RWPE2 (cell line): ENCODE results near the gene LHFPL2.
A peak's percentile ranks its signal among the peaks of the same experiment; 100 is the strongest.

Experiments used
- ATAC-seq: fragments of 200-7000 bp; cut with Tn5 transposase; 3 replicates; pipeline ENCODE4 v1.9.1; 2021; ENCODE audit warnings: low read depth
- DNase-seq: peaks from one replicate; pipeline ENCODE4 v3.0.0-alpha.2; 2020; ENCODE audit warnings: low spot score
- H3K27ac ChIP-seq: fragments of 450-650 bp; 2 replicates; pipeline ENCODE4 v1.5.1; 2017; ENCODE audit warnings: mild to moderate bottlenecking; ENCODE audit not compliant: poor library complexity, severe bottlenecking
- H3K27me3 ChIP-seq: fragments of 250-450 bp; sonication (Bioruptor Pico); 2 replicates; pipeline ENCODE4 v1.5.1; 2021; ENCODE audit warnings: mild to moderate bottlenecking, moderate library complexity; ENCODE audit not compliant: insufficient read depth, poor library complexity, severe bottlenecking
- H3K36me3 ChIP-seq: fragments of 250-450 bp; sonication (Bioruptor Pico); 2 replicates; pipeline ENCODE4 v1.5.1; 2020; ENCODE audit warnings: low read depth, mild to moderate bottlenecking, moderate library complexity
- H3K4me1 ChIP-seq: fragments of 250-450 bp; sonication (Bioruptor Pico); 2 replicates; pipeline ENCODE4 v1.5.1; 2021; ENCODE audit warnings: mild to moderate bottlenecking, moderate library complexity; ENCODE audit not compliant: insufficient read depth, poor library complexity, severe bottlenecking
- H3K4me3 ChIP-seq: fragments of 250-450 bp; sonication (Bioruptor Pico); 2 replicates; pipeline ENCODE4 v1.5.1; 2021; ENCODE audit warnings: mild to moderate bottlenecking, moderate library complexity; ENCODE audit not compliant: severe bottlenecking
- H3K9me3 ChIP-seq: fragments of 250-450 bp; sonication (Bioruptor Pico); 2 replicates; pipeline ENCODE4 v1.5.1; 2021; ENCODE audit warnings: mild to moderate bottlenecking, moderate library complexity; ENCODE audit not compliant: severe bottlenecking
- CTCF ChIP-seq: fragments of 450-650 bp; IDR thresholded peaks from one replicate; pipeline ENCODE4 v1.5.1; 2017; ENCODE audit warnings: mild to moderate bottlenecking, moderate library complexity; ENCODE audit not compliant: poor library complexity, severe bottlenecking

The LHFPL2 gene

DNA sequence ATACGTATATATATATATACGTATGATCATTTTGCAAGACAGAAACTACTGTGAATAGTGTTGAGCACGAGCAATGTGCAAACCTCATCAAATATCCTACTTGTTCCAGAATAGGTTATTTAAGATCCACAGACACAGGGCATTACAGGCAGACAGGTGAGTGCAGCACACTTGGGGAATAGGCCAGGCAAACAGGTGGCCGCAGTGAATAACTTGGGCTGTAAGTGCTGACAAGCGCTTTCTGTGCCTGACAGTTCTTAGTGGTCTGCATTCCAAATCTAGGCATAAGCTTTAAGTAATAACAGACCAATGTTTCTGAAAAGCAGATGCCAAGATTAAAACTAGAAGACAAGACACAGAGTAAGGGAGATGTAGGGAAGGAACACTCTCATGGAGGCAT is 77.9 kb downstream of the LHFPL2 start:
- Histone ChIP-seq H3K36me3 (peaks cover 6% of the 10 kb centered on the region; the same call in 1 of the 2 replicates), H3K9me3 (no peaks in the 10 kb centered on the region), H3K27me3 (no peaks in the 10 kb centered on the region), H3K27ac (no peak overlapping the region), H3K4me1 (peaks cover 23% of the 10 kb centered on the region), H3K4me3 (no peak overlapping the region)
- DNase-seq (no peak), ATAC-seq (no peak)
- no peak for TF ChIP-seq CTCF

DNA sequence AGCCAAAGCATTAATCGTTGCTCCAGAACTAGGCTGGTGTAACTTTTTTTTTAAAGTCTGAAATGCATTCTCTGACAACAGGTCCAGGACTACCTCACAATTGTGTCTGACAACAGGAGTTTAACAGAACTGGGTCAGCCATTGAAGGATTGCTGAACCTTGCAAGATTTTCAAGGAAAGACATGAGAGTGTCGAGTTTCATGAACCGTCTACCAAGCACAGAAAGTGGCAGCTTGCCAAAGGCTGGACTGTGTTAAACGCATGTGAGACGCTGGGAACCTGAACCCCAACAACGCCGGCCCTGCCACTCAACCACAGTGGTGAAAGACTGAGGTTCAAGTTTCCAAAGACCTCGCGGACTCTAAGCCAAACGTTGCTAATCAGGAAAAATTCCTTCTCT is 79.1 kb downstream of the LHFPL2 start:
- DNase-seq (peak; percentile 86), ATAC-seq (peak; percentile 78)
- H3K4me3 ChIP-seq, result no peak overlapping the region
- no peak for TF ChIP-seq CTCF
- peaks cover 18% of the 10 kb centered on the region for H3K36me3 ChIP-seq
- no peaks in the 10 kb centered on the region for H3K9me3 ChIP-seq
- no peaks in the 10 kb centered on the region for H3K27me3 ChIP-seq
- H3K4me1 ChIP-seq, result peaks cover 23% of the 10 kb centered on the region
- H3K27ac ChIP-seq, result peak overlapping the region; percentile 26

- Histone ChIP-seq H3K27ac (no peak overlapping the region), H3K36me3 (peaks cover 25% of the 10 kb centered on the region), H3K4me3 (no peak overlapping the region), H3K27me3 (no peaks in the 10 kb centered on the region), H3K4me1 (peaks cover 23% of the 10 kb centered on the region), H3K9me3 (no peaks in the 10 kb centered on the region)
- TF ChIP-seq CTCF, result no peak
- ATAC-seq (no peak), DNase-seq (no peak)
Observed at GRCh38 chr5:78568676-78569075, 79.9 kb downstream of the LHFPL2 start.

GRCh38 chr5:78568212-78568611 is 80.4 kb downstream of the LHFPL2 start:
- peaks cover 23% of the 10 kb centered on the region for H3K4me1 ChIP-seq
- H3K4me3 ChIP-seq, result no peak overlapping the region
- H3K27ac ChIP-seq, result peak overlapping the region; percentile 54
- peaks cover 28% of the 10 kb centered on the region for H3K36me3 ChIP-seq
- no peaks in the 10 kb centered on the region for H3K9me3 ChIP-seq
- DNase-seq (no peak), ATAC-seq (no peak)
- no peaks in the 10 kb centered on the region for H3K27me3 ChIP-seq
- TF ChIP-seq CTCF, result no peak

GRCh38 chr5:78567617-78568016 is 81.0 kb downstream of the LHFPL2 start:
- Histone ChIP-seq H3K36me3 (peaks cover 31% of the 10 kb centered on the region), H3K27me3 (no peaks in the 10 kb centered on the region), H3K4me1 (peaks cover 23% of the 10 kb centered on the region), H3K9me3 (no peaks in the 10 kb centered on the region), H3K27ac (peak overlapping the region; percentile 54), H3K4me3 (no peak overlapping the region)
- DNase-seq (no peak), ATAC-seq (no peak)
- no peak for TF ChIP-seq CTCF
